PC-9 (cell line): ENCODE results near the gene SERP2.

ENCODE experiments used
- EZH2 ChIP-seq: fragments of 200-600 bp; sonication (generic); IDR thresholded peaks from 2 replicates; pipeline ENCODE4 v1.8.0; 2017; ENCODE audit warnings: antibody characterized with exemption, low read depth
- TF ChIP-seq, protein P1 (sequence below): fragments of 200-600 bp; sonication (generic); conservative IDR thresholded peaks from 2 replicates; pipeline ENCODE4 v1.6.1; 2017; ENCODE audit warnings: mixed run types, antibody characterized with exemption, mild to moderate bottlenecking, moderate library complexity

DNA sequence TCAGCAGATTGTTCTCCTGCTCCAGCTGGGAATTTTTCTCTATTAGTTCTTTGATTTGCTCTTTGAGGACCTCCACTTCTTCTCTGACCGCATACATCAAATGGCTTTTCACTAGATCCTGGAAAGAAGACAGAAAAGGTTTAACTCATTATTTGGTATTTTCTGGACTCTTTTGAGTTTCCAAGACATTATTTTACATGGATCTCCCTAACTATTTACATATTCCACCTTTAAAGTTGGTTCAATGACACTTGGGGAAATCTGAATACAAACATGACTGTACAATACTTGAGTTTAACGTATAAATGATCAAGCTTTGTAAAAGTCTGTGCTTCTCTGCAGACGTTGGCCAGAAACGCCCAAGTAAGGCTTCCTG lies 61.1 kb downstream of the SERP2 start:
- TF ChIP-seq, protein P1, sequence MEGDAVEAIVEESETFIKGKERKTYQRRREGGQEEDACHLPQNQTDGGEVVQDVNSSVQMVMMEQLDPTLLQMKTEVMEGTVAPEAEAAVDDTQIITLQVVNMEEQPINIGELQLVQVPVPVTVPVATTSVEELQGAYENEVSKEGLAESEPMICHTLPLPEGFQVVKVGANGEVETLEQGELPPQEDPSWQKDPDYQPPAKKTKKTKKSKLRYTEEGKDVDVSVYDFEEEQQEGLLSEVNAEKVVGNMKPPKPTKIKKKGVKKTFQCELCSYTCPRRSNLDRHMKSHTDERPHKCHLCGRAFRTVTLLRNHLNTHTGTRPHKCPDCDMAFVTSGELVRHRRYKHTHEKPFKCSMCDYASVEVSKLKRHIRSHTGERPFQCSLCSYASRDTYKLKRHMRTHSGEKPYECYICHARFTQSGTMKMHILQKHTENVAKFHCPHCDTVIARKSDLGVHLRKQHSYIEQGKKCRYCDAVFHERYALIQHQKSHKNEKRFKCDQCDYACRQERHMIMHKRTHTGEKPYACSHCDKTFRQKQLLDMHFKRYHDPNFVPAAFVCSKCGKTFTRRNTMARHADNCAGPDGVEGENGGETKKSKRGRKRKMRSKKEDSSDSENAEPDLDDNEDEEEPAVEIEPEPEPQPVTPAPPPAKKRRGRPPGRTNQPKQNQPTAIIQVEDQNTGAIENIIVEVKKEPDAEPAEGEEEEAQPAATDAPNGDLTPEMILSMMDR = no peak
- TF ChIP-seq EZH2 = no peak
